IPS-18a (cell line): ENCODE data around the gene TSPEAR.

Experiments
- H3K27ac ChIP-seq: one replicate; pipeline ENCODE4 v1.5.1; 2013; ENCODE audit warnings: low read length
- H3K27me3 ChIP-seq: one replicate; pipeline ENCODE4 v1.6.1; 2013; ENCODE audit warnings: mild to moderate bottlenecking, low read length; ENCODE audit not compliant: control insufficient read depth, insufficient read depth
- H3K36me3 ChIP-seq: one replicate; pipeline ENCODE4 v1.6.1; 2013; ENCODE audit warnings: low read depth, low read length; ENCODE audit not compliant: control insufficient read depth
- H3K4me1 ChIP-seq: one replicate; pipeline ENCODE4 v1.6.1; 2013; ENCODE audit warnings: low read depth, low read length; ENCODE audit not compliant: control insufficient read depth
- H3K4me3 ChIP-seq: one replicate; pipeline ENCODE4 v1.5.1; 2013; ENCODE audit warnings: low read length
- H3K9ac ChIP-seq: one replicate; pipeline ENCODE4 v1.6.1; 2013; ENCODE audit warnings: mild to moderate bottlenecking, low read length, moderate library complexity
- H3K9me3 ChIP-seq: one replicate; pipeline ENCODE4 v1.6.1; 2013; ENCODE audit warnings: low read depth, low read length; ENCODE audit not compliant: control insufficient read depth

Gene TSPEAR

DNA sequence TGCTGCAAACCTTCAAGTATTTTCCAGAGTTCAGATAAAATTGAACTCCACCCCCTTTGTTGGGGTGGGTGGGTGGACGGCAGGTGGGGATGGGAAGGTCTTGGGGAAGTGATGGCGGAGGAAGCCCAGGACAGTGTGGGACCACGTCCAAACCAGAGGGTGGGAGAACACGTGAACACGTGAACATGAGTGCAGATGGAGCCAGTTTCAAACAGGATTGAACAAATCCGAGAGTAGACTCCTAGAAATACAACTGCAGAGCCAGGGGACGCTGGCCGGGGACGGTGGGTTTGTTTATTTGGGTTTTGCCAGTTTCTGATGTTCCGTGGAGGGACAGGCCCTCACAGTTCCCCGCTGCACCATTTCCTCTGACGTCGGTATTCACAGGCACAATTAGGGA, 163.0 kb downstream of the TSPEAR start:
- Histone ChIP-seq H3K4me3 (peak overlapping the region; percentile 22), H3K27me3 (no peaks in the 10 kb centered on the region), H3K9ac (peak overlapping the region; percentile 50), H3K9me3 (peaks cover 8% of the 10 kb centered on the region), H3K27ac (peak overlapping the region; percentile 85), H3K4me1 (peaks cover 33% of the 10 kb centered on the region), H3K36me3 (no peaks in the 10 kb centered on the region)

DNA sequence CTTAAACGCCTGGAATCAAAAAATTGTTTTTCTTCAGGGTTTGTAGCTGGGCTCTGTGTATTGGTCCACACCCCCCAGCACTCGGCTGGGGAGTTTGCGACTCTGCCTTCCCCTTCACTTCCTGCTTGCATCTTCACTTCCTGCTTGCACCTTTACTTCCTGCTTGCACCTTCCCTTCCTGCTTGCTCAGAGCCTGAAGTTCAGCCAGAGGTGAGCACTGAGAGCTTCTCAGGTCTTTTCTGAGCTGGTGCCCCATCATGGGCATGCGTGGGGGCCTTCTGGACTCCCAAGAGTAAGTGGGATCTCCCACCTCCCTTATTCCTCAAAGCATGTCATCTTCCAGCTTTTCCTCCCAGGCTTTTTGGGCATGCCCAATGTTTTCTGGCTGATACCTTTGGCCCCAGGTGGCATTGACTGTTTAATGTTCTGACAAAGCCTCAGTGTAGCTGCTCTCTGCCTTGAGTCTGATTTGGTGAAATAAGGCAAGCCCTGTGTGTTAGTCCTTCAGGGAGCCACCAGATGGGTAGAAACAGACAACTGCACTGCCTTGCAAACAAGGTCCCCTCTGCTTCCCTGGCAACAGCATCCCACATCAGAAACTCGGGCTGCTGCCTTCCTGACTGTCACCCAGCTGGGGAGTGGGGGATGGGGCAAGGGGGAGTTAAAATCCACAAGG, 163.6 kb downstream of the TSPEAR start:
- Histone ChIP-seq H3K36me3 (no peaks in the 10 kb centered on the region), H3K9ac (no peak overlapping the region), H3K4me3 (no peak overlapping the region), H3K9me3 (peaks cover 8% of the 10 kb centered on the region), H3K27ac (no peak overlapping the region), H3K27me3 (no peaks in the 10 kb centered on the region), H3K4me1 (peaks cover 30% of the 10 kb centered on the region)

DNA sequence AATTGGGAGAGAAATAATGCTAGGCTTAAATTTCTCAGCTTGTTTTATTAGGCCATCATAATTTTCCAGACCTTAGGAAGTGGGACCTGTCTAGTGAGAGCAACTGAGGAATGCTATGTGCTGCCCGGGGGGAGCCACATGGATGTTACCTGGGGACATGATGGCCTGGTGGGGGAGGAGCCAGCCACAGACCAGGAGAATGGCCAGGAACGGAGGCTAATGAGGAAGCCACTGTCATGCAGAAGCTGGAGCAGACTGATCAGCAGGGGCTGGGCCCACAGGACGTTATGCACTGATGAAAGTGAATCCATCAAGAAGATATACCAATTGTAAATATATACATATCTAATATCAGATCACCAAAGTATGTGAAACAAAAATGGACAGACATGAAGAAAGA, 166.8 kb downstream of the TSPEAR start:
- Histone ChIP-seq H3K4me1 (peaks cover 21% of the 10 kb centered on the region), H3K27ac (no peak overlapping the region), H3K9ac (no peak overlapping the region), H3K4me3 (no peak overlapping the region), H3K27me3 (no peaks in the 10 kb centered on the region), H3K36me3 (no peaks in the 10 kb centered on the region), H3K9me3 (peaks cover 8% of the 10 kb centered on the region)

DNA sequence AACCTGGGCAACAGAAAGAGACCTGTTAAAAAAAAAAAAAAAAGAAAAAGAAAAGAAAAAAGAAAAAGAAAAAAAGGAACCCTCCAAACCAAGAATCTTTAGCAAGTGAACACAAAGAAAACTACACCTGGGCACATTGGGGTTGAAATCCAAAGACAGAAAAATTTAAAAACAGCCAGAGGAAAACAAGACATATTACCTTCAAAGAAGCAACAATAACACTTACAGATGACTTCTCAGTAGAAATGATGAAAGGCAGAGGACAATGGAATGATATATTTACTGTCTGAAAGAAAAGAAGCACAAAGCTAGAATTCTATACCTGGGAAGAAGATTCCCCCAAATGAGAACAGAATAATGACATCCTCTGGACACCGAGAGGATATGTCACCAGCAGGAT, 168.7 kb downstream of the TSPEAR start:
- Histone ChIP-seq H3K4me1 (peaks cover 4% of the 10 kb centered on the region), H3K27ac (no peak overlapping the region), H3K27me3 (no peaks in the 10 kb centered on the region), H3K9me3 (peaks cover 8% of the 10 kb centered on the region), H3K36me3 (no peaks in the 10 kb centered on the region), H3K9ac (no peak overlapping the region), H3K4me3 (no peak overlapping the region)

DNA sequence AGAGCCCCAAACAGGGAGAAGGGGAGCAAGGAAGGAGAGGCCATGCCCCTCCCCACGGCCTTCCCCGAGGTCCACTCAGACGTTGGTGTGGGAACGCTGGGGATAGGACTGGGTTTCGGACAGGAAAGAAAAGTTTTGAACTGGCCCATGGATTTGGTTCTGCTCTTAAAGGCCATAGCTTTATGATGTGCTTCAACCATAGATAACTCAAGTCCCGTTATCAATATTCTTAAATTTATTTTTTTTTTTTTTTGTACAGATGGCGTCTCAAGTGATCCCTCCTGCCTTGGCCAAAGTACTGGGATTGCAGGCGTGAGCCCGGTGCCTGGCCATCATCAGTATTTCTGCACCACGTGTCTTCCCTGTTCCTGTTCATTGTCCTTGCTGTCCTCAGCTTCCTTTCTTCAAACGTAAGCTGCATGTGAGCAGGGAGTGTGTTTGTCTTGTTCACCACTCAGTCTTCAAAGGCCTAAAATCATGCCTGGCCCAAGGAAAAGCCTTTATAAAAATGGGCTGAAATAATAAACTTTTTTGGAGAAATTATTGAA, 170.6 kb downstream of the TSPEAR start:
- Histone ChIP-seq H3K9me3 (no peaks in the 10 kb centered on the region), H3K36me3 (no peaks in the 10 kb centered on the region), H3K27ac (no peak overlapping the region), H3K27me3 (no peaks in the 10 kb centered on the region), H3K4me3 (no peak overlapping the region), H3K4me1 (no peaks in the 10 kb centered on the region), H3K9ac (no peak overlapping the region)

DNA sequence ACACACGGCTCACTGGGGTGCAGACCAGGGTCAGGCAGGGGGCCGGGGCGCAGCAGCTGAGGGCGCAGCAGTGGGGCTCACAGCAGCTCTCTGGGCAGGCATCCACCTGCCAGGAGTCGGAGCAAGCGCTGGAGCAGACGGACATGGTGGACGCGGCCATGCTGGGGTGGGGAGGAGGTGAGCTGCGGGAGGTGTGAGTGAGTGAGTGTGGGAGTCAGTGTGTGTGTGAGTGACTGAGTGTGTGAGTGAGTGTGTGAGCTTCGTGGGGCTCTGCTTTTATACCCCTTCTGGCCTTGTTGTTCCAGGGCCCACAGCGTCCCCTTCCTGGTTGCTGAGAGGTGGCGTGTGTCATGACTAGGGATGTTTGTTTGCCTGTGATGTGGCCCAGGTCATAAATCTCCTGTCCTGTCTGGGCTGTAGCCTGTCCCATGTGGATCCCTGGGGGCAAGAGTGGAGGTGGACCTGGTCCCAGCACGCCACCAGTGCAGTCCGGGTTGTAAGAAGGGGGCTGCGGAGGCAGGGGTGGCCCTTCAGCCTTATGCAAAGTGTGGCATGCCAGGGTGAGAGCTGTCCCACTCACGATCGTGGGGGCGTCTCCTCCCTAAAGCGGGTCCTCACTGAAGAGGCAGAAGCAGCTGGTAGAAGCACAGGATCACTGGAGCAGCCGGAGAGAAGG, 171.2 kb downstream of the TSPEAR start, which contains the start of gene KRTAP10-1:
Gene KRTAP10-1 (minus strand): TSS at position 205 of the 676 bp plus-strand sequence. CDS start 45 bp downstream, at position 160.
- H3K4me3 ChIP-seq = no peak within 1 kb of the TSS
- no peaks in the 10 kb centered on the region for H3K27me3 ChIP-seq
- no peak within 1 kb of the TSS for H3K9ac ChIP-seq
- no peak within 1 kb of the TSS for H3K27ac ChIP-seq
- no peaks in the 10 kb centered on the region for H3K9me3 ChIP-seq
- no peaks in the 10 kb centered on the region for H3K4me1 ChIP-seq
- no peaks in the 10 kb centered on the region for H3K36me3 ChIP-seq

DNA sequence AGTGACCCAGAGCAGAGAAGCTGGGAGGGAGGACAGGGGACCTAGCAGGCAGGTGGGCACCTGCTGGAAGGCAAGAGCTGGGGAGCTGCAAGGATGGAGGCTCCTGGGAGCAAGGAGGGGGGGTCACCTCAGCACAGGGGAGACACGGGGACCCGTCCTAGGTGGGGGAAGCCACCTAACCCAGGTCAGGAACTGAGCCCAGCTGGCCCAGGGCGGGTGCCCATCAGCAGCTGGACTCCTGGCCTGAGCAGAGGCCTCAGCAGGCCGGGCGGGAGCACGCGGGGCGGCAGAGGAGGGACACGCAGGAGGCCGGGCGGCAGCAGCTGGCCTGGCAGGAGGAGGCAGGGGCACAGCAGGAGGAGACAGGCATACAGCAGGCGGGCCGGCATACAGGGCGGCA, 172.3 kb downstream of the TSPEAR start:
- H3K9ac ChIP-seq = no peak overlapping the region
- no peak overlapping the region for H3K27ac ChIP-seq
- H3K36me3 ChIP-seq = no peaks in the 10 kb centered on the region
- H3K4me1 ChIP-seq = no peaks in the 10 kb centered on the region
- no peaks in the 10 kb centered on the region for H3K9me3 ChIP-seq
- H3K4me3 ChIP-seq = no peak overlapping the region
- no peaks in the 10 kb centered on the region for H3K27me3 ChIP-seq

DNA sequence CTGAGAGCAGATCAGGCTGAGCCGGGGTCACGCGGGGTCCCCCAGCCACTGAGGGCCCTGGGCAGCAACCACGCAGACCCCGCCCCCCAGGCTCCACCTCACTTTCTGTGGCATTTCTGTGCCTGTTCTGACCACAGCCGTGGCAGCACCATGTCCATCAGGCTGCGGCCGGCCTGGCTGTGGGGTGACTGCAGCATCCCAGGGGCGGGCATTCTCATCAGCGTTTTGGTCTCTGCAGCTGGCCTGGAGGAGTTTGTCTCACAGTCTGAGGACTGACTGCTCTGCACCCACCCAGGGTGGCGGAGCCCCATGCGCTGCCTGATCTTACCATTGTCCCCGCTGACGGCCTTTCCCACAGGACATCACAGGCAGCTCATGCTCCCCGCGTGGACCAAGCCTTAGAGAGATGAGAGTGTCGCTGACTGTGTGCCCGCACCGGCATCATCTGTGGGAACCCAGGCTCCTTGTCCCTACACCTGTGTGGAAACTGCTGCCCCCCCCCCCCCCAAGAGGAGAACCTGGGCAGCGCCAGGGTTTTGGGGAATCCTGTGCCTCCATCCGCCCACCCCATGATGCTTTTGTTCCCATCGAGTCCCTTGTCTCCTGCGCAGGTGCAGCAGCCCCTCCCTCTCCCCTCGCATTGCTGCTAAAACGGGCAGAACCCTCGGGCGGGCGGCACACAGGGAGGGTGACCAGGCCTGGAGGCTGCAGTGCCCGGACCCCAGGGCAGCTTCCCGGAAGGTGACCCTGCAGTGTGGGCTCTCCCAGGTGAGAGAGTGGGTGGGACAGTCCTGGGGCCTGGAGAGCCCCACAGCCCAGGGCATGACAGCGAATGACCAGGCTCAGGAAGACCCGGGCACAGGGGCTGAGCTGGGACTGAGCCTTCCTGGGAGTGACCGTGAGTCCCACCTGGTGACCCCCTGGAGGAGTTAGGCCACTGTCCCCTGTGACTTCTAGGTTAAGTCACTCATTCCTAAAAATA, 173.2 kb downstream of the TSPEAR start:
- H3K9ac ChIP-seq = no peak overlapping the region
- H3K36me3 ChIP-seq = no peaks in the 10 kb centered on the region
- H3K27ac ChIP-seq = no peak overlapping the region
- H3K27me3 ChIP-seq = no peaks in the 10 kb centered on the region
- no peaks in the 10 kb centered on the region for H3K4me1 ChIP-seq
- no peaks in the 10 kb centered on the region for H3K9me3 ChIP-seq
- no peak overlapping the region for H3K4me3 ChIP-seq

DNA sequence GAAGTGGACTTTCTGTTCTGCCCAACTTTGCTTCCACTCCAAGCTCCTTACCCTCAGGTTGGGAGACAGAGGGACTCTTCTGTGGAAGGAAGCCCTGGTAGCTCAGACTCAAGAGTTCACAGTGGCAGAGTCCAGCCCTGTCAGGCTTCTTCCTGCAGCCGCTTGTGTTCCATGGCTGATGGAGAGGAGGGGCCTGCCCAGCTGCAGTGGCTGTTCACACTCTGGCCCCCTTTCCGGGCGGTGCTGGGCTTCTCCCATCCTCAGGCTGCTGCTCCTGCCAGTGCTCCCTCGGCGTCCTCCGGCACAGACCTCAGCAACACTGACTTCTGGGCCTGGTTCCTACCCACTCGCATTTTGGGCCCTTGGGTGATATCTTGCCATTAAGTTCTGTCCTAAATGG, 175.4 kb downstream of the TSPEAR start:
- H3K36me3 ChIP-seq = no peaks in the 10 kb centered on the region

DNA sequence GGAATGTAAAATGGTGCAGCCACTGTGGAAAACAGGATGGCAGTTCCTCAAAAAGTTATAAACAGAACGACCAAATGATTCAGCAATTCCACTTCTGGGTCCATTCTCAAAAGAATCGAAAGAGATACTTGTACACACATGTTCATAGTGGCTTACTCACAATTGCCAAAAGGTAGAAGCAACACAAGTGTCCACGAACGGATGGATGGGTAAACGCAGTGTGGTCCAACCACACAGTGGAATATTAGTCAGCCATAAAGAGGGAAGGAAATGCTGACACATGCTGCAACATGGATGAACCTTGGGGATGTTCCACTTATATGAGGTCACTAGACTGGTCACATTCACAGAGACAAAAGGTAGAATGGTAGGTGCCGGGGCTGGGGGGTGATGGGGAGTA, 176.7 kb downstream of the TSPEAR start:
- Histone ChIP-seq H3K4me3 (no peak overlapping the region), H3K27me3 (no peaks in the 10 kb centered on the region), H3K27ac (no peak overlapping the region), H3K9ac (no peak overlapping the region), H3K9me3 (no peaks in the 10 kb centered on the region), H3K4me1 (no peaks in the 10 kb centered on the region), H3K36me3 (no peaks in the 10 kb centered on the region)

More for the DNA sequence above, 175.4 kb downstream of the TSPEAR start:
- Histone ChIP-seq H3K4me1 (no peaks in the 10 kb centered on the region), H3K27ac (no peak overlapping the region), H3K27me3 (no peaks in the 10 kb centered on the region), H3K9me3 (no peaks in the 10 kb centered on the region), H3K9ac (no peak overlapping the region), H3K4me3 (no peak overlapping the region)
